K562 (cell line): Measurements from ENCODE around the gene CD19. TPM values are rescaled to one million over a fixed set of nuclear protein-coding genes. Genes with fewer than 3 reads are reported as not detected.
A peak's percentile ranks its signal among the peaks of the same experiment; 100 is the strongest.

Experiments used
- ATAC-seq: fragments of 200-7000 bp; cut with Tn5 transposase; 3 replicates; pipeline ENCODE4 v1.9.1; 2020; ENCODE audit warnings: moderate library complexity
- BruUV-seq: library from RNA; stranded (reverse); fragments of 400-500 nt; replicated peaks from 2 replicates; lab custom pipeline; 2021; lab: Mats Ljungman, UMichigan
- CTCF ChIA-PET: fragments of 300-600 bp; formaldehyde crosslinking; extraction: SDS; loops from one replicate; lab custom pipeline; 2021; ENCODE audit warnings: low intra/inter-chr PET ratio; lab: Yijun Ruan, JAX
- POLR2A ChIA-PET: fragments of 300-600, 350-650 bp; sonication (Branson Sonifier 250); formaldehyde crosslinking; extraction: SDS; loops from one replicate; lab custom pipeline; 2021; ENCODE audit warnings: antibody characterized with exemption, inconsistent platforms; lab: Yijun Ruan, JAX
- DNase-seq, 4 experiments: peaks; one replicate each; pipeline versions ENCODE4 v3.0.0 to v3.0.0-alpha.2; 2011 to 2018; ENCODE audit warnings: low spot score in 3 of 4, mixed read lengths in 3 of 4; ENCODE audit errors: extremely low read depth in 1 of 4
- FAIRE-seq: peaks from 2 replicates; lab custom pipeline; 2011; peaks lifted over from hg19 to GRCh38; lab: Jason Lieb, UNC
- H2AFZ ChIP-seq: 2 replicates; pipeline ENCODE4 v1.6.0; 2011; ENCODE audit warnings: low read depth, low read length, control low read depth, inconsistent platforms
- H3K27ac ChIP-seq: fragments of 200-600 bp; 3 replicates; pipeline ENCODE4 v1.8.0; 2011; ENCODE audit warnings: low read depth, mild to moderate bottlenecking, control low read depth, inconsistent platforms, low read length, moderate library complexity, mixed read lengths; ENCODE audit errors: extremely low read depth
- H3K27me3 ChIP-seq, 2 experiments: fragments of 300-600 bp in 1 of 2; 2 replicates in 1 of 2; 3 replicates in 1 of 2; pipeline versions ENCODE4 v1.6.0 to v1.8.0; 2011; ENCODE audit warnings: inconsistent platforms in 2 of 2, low read length in 2 of 2, mild to moderate bottlenecking in 1 of 2, mixed read lengths in 1 of 2, moderate library complexity in 1 of 2; ENCODE audit not compliant: control insufficient read depth in 2 of 2, insufficient read depth in 2 of 2
- H3K36me3 ChIP-seq: fragments of 300-600 bp; 3 replicates; pipeline ENCODE4 v1.8.0; 2011; ENCODE audit warnings: mild to moderate bottlenecking, low read length, inconsistent platforms; ENCODE audit not compliant: control insufficient read depth, insufficient read depth
- H3K4me1 ChIP-seq, 2 experiments: fragments of 200-600 bp in 1 of 2; replicated peaks in 1 of 2; 2 replicates in 1 of 2; 3 replicates in 1 of 2; pipeline versions ENCODE4 v1.5.1 to v1.8.0; 2011; ENCODE audit warnings: inconsistent platforms in 2 of 2, low read length in 2 of 2, mild to moderate bottlenecking in 1 of 2, mixed read lengths in 1 of 2, moderate library complexity in 1 of 2; ENCODE audit not compliant: control insufficient read depth in 2 of 2, insufficient read depth in 2 of 2
- H3K4me2 ChIP-seq: 2 replicates; pipeline ENCODE4 v1.6.1; 2011; ENCODE audit warnings: low read length, control low read depth, inconsistent platforms, mixed read lengths; ENCODE audit not compliant: insufficient read depth
- H3K4me3 ChIP-seq: fragments of 200-600 bp; sonication (generic), shearing (Covaris generic); 2 replicates; pipeline ENCODE4 v1.5.1; 2016; ENCODE audit warnings: control low read depth, inconsistent platforms
- H3K79me2 ChIP-seq: fragments of 200-600 bp; 3 replicates; pipeline ENCODE4 v1.8.0; 2011; ENCODE audit warnings: low read length, inconsistent platforms; ENCODE audit not compliant: control insufficient read depth, insufficient read depth
- H3K9ac ChIP-seq, 2 experiments: 2 replicates each; pipeline versions ENCODE4 v1.6.0 to v1.6.1; 2011; ENCODE audit warnings: low read depth in 2 of 2, low read length in 2 of 2, control low read depth in 1 of 2, inconsistent platforms in 1 of 2, mild to moderate bottlenecking in 1 of 2, mixed read lengths in 1 of 2; ENCODE audit not compliant: insufficient read depth in 1 of 2
- H3K9me1 ChIP-seq: one replicate; pipeline ENCODE4 v1.6.0; 2011; ENCODE audit warnings: inconsistent platforms, mild to moderate bottlenecking, low read length, moderate library complexity; ENCODE audit not compliant: control insufficient read depth, insufficient read depth
- H3K9me3 ChIP-seq: replicated peaks from 2 replicates; pipeline ENCODE4 v1.5.1; 2011; ENCODE audit warnings: low read depth, low read length, inconsistent platforms; ENCODE audit not compliant: control insufficient read depth, insufficient read depth
- H4K20me1 ChIP-seq: replicated peaks from 2 replicates; pipeline ENCODE4 v1.6.1; 2011; ENCODE audit warnings: low read length, inconsistent platforms, mixed read lengths; ENCODE audit not compliant: control insufficient read depth, insufficient read depth
- CBX5 ChIP-seq: IDR thresholded peaks from 2 replicates; pipeline ENCODE4 v1.6.1; 2014; ENCODE audit warnings: low read depth, borderline replicate concordance
- HDAC3 ChIP-seq: fragments of 450-650 bp; IDR thresholded peaks from 2 replicates; pipeline ENCODE4 v1.6.1; 2018; ENCODE audit warnings: borderline replicate concordance, mild to moderate bottlenecking, moderate library complexity; ENCODE audit not compliant: partially characterized antibody
- ILF3 ChIP-seq: fragments of 450-650 bp; IDR thresholded peaks from 2 replicates; pipeline ENCODE4 v1.6.1; 2018; ENCODE audit warnings: antibody characterized with exemption, mild to moderate bottlenecking, moderate library complexity, borderline replicate concordance
- NCOA4 ChIP-seq: fragments of 450-650 bp; IDR thresholded peaks from 2 replicates; pipeline ENCODE4 v1.6.1; 2018; ENCODE audit warnings: mild to moderate bottlenecking; ENCODE audit not compliant: partially characterized antibody
- NFIC ChIP-seq: fragments of 450-650 bp; IDR thresholded peaks from 2 replicates; pipeline ENCODE4 v1.6.1; 2017; ENCODE audit warnings: mild to moderate bottlenecking, inconsistent platforms
- PCBP1 ChIP-seq: fragments of 200-400 bp; formaldehyde crosslinking; IDR thresholded peaks from 2 replicates; pipeline ENCODE4 v1.6.1; 2018; ENCODE audit warnings: mild to moderate bottlenecking, low read depth, low read length; ENCODE audit not compliant: poor library complexity, severe bottlenecking
- PCBP2 ChIP-seq: fragments of 200-400 bp; formaldehyde crosslinking; IDR thresholded peaks from 2 replicates; pipeline ENCODE4 v1.6.1; 2018; ENCODE audit warnings: low read length, low read depth, mild to moderate bottlenecking, moderate library complexity; ENCODE audit not compliant: poor library complexity, severe bottlenecking
- SP1 ChIP-seq: sonication (generic); formaldehyde crosslinking; IDR thresholded peaks from 2 replicates; pipeline ENCODE4 v1.8.1; 2022; ENCODE audit warnings: mild to moderate bottlenecking, missing genetic modification reagents
- ZBTB7A ChIP-seq: IDR thresholded peaks from 2 replicates; pipeline ENCODE4 v1.6.1; 2011; ENCODE audit warnings: low read depth, mild to moderate bottlenecking, low read length, moderate library complexity, borderline replicate concordance; ENCODE audit not compliant: control insufficient read depth
- WGBS: fragments of 100-300 bp; shearing (Covaris generic); methylation state at CpG from one replicate; pipeline ENCODE4 v1.1.6; 2016; ENCODE audit warnings: low coverage, mixed read lengths; ENCODE audit not compliant: insufficient coverage; ENCODE audit errors: missing lambda C conversion rate; 5-methylcytosine and 5-hydroxymethylcytosine counted together
- in situ Hi-C: fragments of 300-500 bp; cut with MboI; formaldehyde crosslinking; loops from 4 replicates; pipeline ENCODE4 v1.15.0; 2018; ENCODE audit warnings: inconsistent platforms, mixed read lengths
- intact Hi-C: fragments of 100-400 bp; cut with micrococcal nuclease; formaldehyde crosslinking; loops from 2 replicates; pipeline ENCODE4 v1.14.2; 2022
- polyA plus RNA-seq, 8 experiments: library from polyadenylated mRNA; depleted of rRNA in 4 of 8; stranded (reverse) in 5 of 8; unstranded in 3 of 8; fragments of >200 nt; fragmentation: Nextera tagmentation in 2 of 8; fragmentation: Illumina TruSeq in 1 of 8; extraction: Ambion mirVana in 2 of 8; extraction: Trizol in 1 of 8; gene quantifications; 2 replicates each; pipeline versions ENCODE4 v1.2.1 to v1.2.3, GENCODE V29; 2011 to 2014; ENCODE audit warnings: inconsistent platforms in 1 of 8, missing spikeins in 1 of 8
- total RNA-seq, 7 experiments: library from RNA; depleted of rRNA in 6 of 7; stranded (reverse); fragments of >200 nt in 6 of 7; fragmentation: Illumina TruSeq in 2 of 7; extraction: Trizol in 2 of 7; gene quantifications; 2 replicates each; pipeline versions ENCODE4 v1.2.1 to v1.2.3, GENCODE V29; 2011 to 2021; ENCODE audit warnings: low replicate concordance in 1 of 7
- TF ChIP-seq, protein P1 (sequence below): fragments of 250-450 bp; sonication (Bioruptor Pico); IDR thresholded peaks from 2 replicates; pipeline ENCODE4 v1.9.0; 2021; ENCODE audit warnings: mild to moderate bottlenecking
- TF ChIP-seq, protein P2 (sequence below), 2 experiments: fragments of 450-650 bp; formaldehyde crosslinking in 1 of 2; IDR thresholded peaks; 2 replicates each; pipeline versions ENCODE4 v1.4.0 to v1.6.1; 2014 to 2020; ENCODE audit warnings: mild to moderate bottlenecking in 2 of 2, borderline replicate concordance in 1 of 2, low read depth in 1 of 2
- TF ChIP-seq, protein P3 (sequence below): fragments of 250-450 bp; sonication (Bioruptor Pico); IDR thresholded peaks from 2 replicates; pipeline ENCODE4 v1.4.0; 2020; ENCODE audit warnings: mild to moderate bottlenecking

The CD19 gene
- total and polyA plus RNA-seq, 9 of the 15 experiments (the other 6 are each of a cell fraction or from before 2014, with no cell fraction given): 0.27 to 3.7 (median 2.0) TPM; not detected in 1

DNA sequence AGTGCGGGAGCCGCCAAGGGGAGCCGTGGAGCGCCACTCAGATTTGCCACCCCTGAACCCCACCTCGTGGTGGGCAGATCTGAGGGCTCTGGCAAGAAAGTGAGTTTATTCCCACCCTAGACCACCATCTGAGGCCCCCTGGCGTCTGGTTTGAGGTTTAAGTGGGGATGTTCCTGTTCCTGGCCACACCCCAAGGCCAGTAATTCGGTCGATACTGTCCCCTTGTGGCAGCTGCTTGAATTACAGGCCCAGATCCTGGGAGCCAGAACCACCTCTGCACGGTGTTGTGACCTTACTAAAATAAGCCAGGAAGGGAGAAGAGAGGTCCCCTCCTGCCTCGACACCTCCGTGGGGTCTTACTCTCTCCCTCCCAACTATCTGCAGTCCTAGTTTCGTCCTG lies 49.7 kb downstream of the CD19 start:
- no peaks in the 10 kb centered on the region for H3K79me2 ChIP-seq
- H3K27ac ChIP-seq: no peak overlapping the region
- WGBS: 82% methylated on average over 12 of the region's 12 CpGs
- BruUV-seq: no TSS peak
- H2AFZ ChIP-seq: no peak overlapping the region
- peaks cover 2 to 37% of the 10 kb centered on the region in 2 experiments; a peak in 1 of 5 replicates for H3K4me1 ChIP-seq
- DNase-seq (peak; percentile 62 to 84 (median 76)), ATAC-seq (peak; percentile 88), FAIRE-seq (peak; percentile 85)
- H3K9me3 ChIP-seq: peaks cover 5% of the 10 kb centered on the region; the same call in 1 of the 2 replicates
- peaks cover 3% of the 10 kb centered on the region for H3K9me1 ChIP-seq
- in situ Hi-C loops (loop anchor here (10.0 to 25.0 kb wide), 2 partner anchors 103 to 1231 kb away; no protein-coding TSS in a partner anchor), intact Hi-C loops (no loop called here)
- H3K36me3 ChIP-seq: peaks cover 45% of the 10 kb centered on the region
- no peak overlapping the region for H3K4me2 ChIP-seq
- ChIA-PET CTCF (no interaction called here), POLR2A (interaction anchor here (2.3 kb wide), 1 partner anchor 12 kb away, joined by 9 read pairs; no protein-coding TSS in a partner anchor)
- no peak overlapping the region for H3K9ac ChIP-seq
- H3K27me3 ChIP-seq: no peaks in the 10 kb centered on the region
- no peak overlapping the region for H3K4me3 ChIP-seq
- H4K20me1 ChIP-seq: no peaks in the 10 kb centered on the region
- TF ChIP-seq, protein P1, sequence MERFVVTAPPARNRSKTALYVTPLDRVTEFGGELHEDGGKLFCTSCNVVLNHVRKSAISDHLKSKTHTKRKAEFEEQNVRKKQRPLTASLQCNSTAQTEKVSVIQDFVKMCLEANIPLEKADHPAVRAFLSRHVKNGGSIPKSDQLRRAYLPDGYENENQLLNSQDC (CRISPR knock-in tag): no peak
- TF ChIP-seq HDAC3 (no peak), CBX5 (peak; percentile 86), PCBP2 (no peak), ZBTB7A (peak; percentile 59; the same call in 1 of the 2 replicates), NFIC (peak; percentile 31; the same call in 1 of the 2 replicates), PCBP1 (no peak), NCOA4 (no peak), SP1 (0 out of 2 replicates have a peak, but pooled peaks have one; percentile 50), ILF3 (no peak)
- TF ChIP-seq, protein P2, sequence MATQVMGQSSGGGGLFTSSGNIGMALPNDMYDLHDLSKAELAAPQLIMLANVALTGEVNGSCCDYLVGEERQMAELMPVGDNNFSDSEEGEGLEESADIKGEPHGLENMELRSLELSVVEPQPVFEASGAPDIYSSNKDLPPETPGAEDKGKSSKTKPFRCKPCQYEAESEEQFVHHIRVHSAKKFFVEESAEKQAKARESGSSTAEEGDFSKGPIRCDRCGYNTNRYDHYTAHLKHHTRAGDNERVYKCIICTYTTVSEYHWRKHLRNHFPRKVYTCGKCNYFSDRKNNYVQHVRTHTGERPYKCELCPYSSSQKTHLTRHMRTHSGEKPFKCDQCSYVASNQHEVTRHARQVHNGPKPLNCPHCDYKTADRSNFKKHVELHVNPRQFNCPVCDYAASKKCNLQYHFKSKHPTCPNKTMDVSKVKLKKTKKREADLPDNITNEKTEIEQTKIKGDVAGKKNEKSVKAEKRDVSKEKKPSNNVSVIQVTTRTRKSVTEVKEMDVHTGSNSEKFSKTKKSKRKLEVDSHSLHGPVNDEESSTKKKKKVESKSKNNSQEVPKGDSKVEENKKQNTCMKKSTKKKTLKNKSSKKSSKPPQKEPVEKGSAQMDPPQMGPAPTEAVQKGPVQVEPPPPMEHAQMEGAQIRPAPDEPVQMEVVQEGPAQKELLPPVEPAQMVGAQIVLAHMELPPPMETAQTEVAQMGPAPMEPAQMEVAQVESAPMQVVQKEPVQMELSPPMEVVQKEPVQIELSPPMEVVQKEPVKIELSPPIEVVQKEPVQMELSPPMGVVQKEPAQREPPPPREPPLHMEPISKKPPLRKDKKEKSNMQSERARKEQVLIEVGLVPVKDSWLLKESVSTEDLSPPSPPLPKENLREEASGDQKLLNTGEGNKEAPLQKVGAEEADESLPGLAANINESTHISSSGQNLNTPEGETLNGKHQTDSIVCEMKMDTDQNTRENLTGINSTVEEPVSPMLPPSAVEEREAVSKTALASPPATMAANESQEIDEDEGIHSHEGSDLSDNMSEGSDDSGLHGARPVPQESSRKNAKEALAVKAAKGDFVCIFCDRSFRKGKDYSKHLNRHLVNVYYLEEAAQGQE (IDR thresholded peaks at IDR 0.05; ENCODE audit: borderline replicate concordance): peak; percentile 45
- TF ChIP-seq, protein P2 (CRISPR knock-in tag; IDR thresholded peaks at IDR 0.05; ENCODE audit: low read depth): no peak
- TF ChIP-seq, protein P3, sequence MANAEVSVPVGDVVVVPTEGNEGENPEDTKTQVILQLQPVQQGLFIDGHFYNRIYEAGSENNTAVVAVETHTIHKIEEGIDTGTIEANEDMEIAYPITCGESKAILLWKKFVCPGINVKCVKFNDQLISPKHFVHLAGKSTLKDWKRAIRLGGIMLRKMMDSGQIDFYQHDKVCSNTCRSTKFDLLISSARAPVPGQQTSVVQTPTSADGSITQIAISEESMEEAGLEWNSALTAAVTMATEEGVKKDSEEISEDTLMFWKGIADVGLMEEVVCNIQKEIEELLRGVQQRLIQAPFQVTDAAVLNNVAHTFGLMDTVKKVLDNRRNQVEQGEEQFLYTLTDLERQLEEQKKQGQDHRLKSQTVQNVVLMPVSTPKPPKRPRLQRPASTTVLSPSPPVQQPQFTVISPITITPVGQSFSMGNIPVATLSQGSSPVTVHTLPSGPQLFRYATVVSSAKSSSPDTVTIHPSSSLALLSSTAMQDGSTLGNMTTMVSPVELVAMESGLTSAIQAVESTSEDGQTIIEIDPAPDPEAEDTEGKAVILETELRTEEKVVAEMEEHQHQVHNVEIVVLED: no peak
